GM12878 (cell line): Measurements from ENCODE around the gene LBH.

ENCODE experiments used
- BCL11A ChIP-seq: IDR thresholded peaks from 2 replicates; pipeline ENCODE4 v1.6.1; 2011; ENCODE audit warnings: low read depth, low read length
- ETV6 ChIP-seq, 2 experiments: fragments of 450-650 bp in 1 of 2; IDR thresholded peaks in 1 of 2; conservative IDR thresholded peaks in 1 of 2; 2 replicates each; pipeline ENCODE4 v1.6.1; 2014; ENCODE audit warnings: antibody characterized with exemption in 1 of 2, borderline replicate concordance in 1 of 2, low read depth in 1 of 2, mild to moderate bottlenecking in 1 of 2, moderate library complexity in 1 of 2
- MYC ChIP-seq: IDR thresholded peaks from 2 replicates; pipeline ENCODE4 v1.6.1; 2011; ENCODE audit warnings: mild to moderate bottlenecking, low read length, moderate library complexity, inconsistent platforms; ENCODE audit not compliant: insufficient read depth, insufficient replicate concordance, insufficient read length, severe bottlenecking
- PML ChIP-seq: IDR thresholded peaks from 2 replicates; pipeline ENCODE4 v1.6.1; 2012; ENCODE audit warnings: low read length, inconsistent platforms
- TCF7 ChIP-seq: IDR thresholded peaks from 2 replicates; pipeline ENCODE4 v1.6.1; 2014; ENCODE audit warnings: antibody characterized with exemption, borderline replicate concordance
- ZNF217 ChIP-seq: fragments of 450-650 bp; IDR thresholded peaks from 2 replicates; pipeline ENCODE4 v1.6.1; 2017; ENCODE audit warnings: antibody characterized with exemption, mild to moderate bottlenecking
- ZNF274 ChIP-seq: IDR thresholded peaks from one replicate; pipeline ENCODE4 v1.8.0; 2011; ENCODE audit not compliant: insufficient read length, insufficient read depth
- TF ChIP-seq, protein P1 (sequence below), 3 experiments: IDR thresholded peaks in 2 of 3; conservative IDR thresholded peaks in 1 of 3; 2 replicates each; pipeline ENCODE4 v1.5.1; 2011; ENCODE audit warnings: low read depth in 3 of 3, low read length in 3 of 3, mild to moderate bottlenecking in 3 of 3, control low read depth in 2 of 3, moderate library complexity in 2 of 3, inconsistent platforms in 1 of 3, mixed read lengths in 1 of 3; ENCODE audit not compliant: control insufficient read depth in 2 of 3, insufficient read depth in 1 of 3; ENCODE audit errors: extremely low read depth in 1 of 3
- TF ChIP-seq, protein P2 (sequence below): IDR thresholded peaks from 2 replicates; pipeline ENCODE4 v1.6.1; 2011; ENCODE audit warnings: borderline replicate concordance, low read depth, mild to moderate bottlenecking, moderate library complexity, low read length; ENCODE audit not compliant: insufficient read depth, poor library complexity, severe bottlenecking
- TF ChIP-seq, protein P3 (sequence below): fragments of 450-650 bp; IDR thresholded peaks from 2 replicates; pipeline ENCODE4 v1.6.1; 2017; ENCODE audit warnings: mild to moderate bottlenecking, low read depth, inconsistent platforms; ENCODE audit not compliant: poor library complexity, severe bottlenecking

DNA sequence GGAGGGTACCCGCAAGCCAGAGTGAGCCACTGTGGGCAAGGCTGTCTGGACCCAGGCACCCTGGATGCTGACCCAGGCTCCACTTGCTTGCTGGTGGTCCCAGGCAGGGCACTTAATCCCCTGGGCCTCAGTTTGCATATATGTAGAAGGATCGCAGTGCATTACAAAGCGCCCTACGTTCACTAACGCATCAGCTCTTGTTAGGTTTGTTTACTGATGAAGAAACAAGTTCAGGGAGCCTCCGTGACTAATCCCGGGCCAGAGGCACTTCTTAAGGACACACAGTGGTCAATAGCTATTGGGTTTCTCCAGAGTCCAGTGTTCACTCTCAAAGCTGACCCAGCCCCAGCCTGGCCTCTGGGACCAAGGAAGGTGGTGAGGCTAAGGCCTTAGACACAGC is 70.2 kb downstream of the LBH start:
- TF ChIP-seq BCL11A (no peak), TCF7 (no peak), MYC (no peak), ZNF217 (no peak), PML (no peak), ZNF274 (no peak), ETV6 (conservative IDR thresholded peaks at IDR 0.05 in 1 of 2, IDR thresholded peaks at IDR 0.05 in 1 of 2; ENCODE audit: borderline replicate concordance in 1 of 2, low read depth in 1 of 2) (no peak)
- TF ChIP-seq, protein P1, sequence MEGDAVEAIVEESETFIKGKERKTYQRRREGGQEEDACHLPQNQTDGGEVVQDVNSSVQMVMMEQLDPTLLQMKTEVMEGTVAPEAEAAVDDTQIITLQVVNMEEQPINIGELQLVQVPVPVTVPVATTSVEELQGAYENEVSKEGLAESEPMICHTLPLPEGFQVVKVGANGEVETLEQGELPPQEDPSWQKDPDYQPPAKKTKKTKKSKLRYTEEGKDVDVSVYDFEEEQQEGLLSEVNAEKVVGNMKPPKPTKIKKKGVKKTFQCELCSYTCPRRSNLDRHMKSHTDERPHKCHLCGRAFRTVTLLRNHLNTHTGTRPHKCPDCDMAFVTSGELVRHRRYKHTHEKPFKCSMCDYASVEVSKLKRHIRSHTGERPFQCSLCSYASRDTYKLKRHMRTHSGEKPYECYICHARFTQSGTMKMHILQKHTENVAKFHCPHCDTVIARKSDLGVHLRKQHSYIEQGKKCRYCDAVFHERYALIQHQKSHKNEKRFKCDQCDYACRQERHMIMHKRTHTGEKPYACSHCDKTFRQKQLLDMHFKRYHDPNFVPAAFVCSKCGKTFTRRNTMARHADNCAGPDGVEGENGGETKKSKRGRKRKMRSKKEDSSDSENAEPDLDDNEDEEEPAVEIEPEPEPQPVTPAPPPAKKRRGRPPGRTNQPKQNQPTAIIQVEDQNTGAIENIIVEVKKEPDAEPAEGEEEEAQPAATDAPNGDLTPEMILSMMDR (IDR thresholded peaks at IDR 0.05 in 2 of 3, conservative IDR thresholded peaks at IDR 0.05 in 1 of 3; ENCODE audit: control insufficient read depth in 2 of 3, extremely low read depth in 1 of 3, insufficient read depth in 1 of 3, low read depth in 3 of 3, low read length in 3 of 3) = no peak
- TF ChIP-seq, protein P2, sequence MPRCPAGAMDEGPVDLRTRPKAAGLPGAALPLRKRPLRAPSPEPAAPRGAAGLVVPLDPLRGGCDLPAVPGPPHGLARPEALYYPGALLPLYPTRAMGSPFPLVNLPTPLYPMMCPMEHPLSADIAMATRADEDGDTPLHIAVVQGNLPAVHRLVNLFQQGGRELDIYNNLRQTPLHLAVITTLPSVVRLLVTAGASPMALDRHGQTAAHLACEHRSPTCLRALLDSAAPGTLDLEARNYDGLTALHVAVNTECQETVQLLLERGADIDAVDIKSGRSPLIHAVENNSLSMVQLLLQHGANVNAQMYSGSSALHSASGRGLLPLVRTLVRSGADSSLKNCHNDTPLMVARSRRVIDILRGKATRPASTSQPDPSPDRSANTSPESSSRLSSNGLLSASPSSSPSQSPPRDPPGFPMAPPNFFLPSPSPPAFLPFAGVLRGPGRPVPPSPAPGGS = no peak
- TF ChIP-seq, protein P3, sequence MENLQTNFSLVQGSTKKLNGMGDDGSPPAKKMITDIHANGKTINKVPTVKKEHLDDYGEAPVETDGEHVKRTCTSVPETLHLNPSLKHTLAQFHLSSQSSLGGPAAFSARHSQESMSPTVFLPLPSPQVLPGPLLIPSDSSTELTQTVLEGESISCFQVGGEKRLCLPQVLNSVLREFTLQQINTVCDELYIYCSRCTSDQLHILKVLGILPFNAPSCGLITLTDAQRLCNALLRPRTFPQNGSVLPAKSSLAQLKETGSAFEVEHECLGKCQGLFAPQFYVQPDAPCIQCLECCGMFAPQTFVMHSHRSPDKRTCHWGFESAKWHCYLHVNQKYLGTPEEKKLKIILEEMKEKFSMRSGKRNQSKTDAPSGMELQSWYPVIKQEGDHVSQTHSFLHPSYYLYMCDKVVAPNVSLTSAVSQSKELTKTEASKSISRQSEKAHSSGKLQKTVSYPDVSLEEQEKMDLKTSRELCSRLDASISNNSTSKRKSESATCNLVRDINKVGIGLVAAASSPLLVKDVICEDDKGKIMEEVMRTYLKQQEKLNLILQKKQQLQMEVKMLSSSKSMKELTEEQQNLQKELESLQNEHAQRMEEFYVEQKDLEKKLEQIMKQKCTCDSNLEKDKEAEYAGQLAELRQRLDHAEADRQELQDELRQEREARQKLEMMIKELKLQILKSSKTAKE = no peak
